ENCODE results near the gene GNPTG.

DNA sequence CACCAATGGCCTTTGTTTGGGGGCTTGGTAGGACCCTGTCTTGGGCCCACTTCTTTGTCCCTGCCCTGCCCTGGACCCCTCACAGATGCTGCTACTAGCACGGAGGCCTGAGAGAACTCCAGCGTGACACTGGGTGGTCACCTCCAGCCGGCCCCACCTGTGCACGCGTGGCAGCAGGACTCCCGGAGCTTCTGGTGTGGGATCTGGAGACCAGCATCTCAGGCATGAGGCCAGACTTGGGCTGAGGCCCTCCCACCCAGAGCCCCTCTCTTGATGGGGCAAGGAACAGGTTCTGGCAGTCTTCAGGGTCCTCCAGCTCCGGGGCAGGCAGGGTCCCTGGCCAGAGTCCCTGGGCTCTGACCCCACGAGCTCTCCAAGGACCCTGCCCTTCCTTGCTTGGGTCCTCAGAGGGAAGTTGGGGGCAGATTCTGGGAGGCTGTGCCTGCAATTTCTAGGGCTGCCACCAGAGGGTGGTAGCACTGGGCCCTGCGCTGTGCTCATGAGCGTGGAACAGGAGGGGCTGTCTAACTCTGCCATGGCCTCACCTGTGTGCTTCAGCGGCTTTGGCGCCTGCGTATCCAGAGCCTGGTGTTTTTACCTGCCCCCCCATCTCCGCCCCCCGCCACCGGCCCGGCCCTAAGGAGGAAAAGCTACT lies 21.3 kb upstream of the GNPTG start:
- TF ChIP-seq NR1H2 (CRISPR knock-in tag; IDR thresholded peaks at IDR 0.05) (no peak), SMC3 (conservative IDR thresholded peaks at IDR 0.05; ENCODE audit: insufficient read depth, low read depth, low read length) (no peak), DNMT1 (IDR thresholded peaks at IDR 0.05) (no peak), MED1 (CRISPR knock-in tag; IDR thresholded peaks at IDR 0.05; ENCODE audit: borderline replicate concordance) (no peak)
